ENCODE measurements around the gene CD93. TPM values are rescaled to one million over a fixed set of nuclear protein-coding genes. Genes with fewer than 3 reads are reported as not detected.
A peak's percentile ranks its signal among the peaks of the same experiment; 100 is the strongest.

CD93 gene
- total and polyA plus RNA-seq, 8 donors, result 2.9 to 63.5 (median 6.7) TPM

GRCh38 chr20:23061734-23062561 is 24.2 kb downstream of the CD93 start:
- intact Hi-C loops (cut with DNase I; ENCODE audit: low total_unique reads), result loop anchor here (10.0 kb wide), 1 partner anchor 367 kb away; no protein-coding TSS in a partner anchor
- Histone ChIP-seq H3K27me3 (no peaks in the 10 kb centered on the region), H3K27ac (peak overlapping the region in 4 of 5 donors; percentile 41 to 76 (median 61)), H3K4me1 (peaks cover 14 to 31% (median 22%) of the 10 kb centered on the region in 4 donors), H3K36me3 (no peaks in the 10 kb centered on the region), H3K4me3 (no peak overlapping the region), H3K9me3 (no peaks in the 10 kb centered on the region)
- DNase-seq, result peak in 1 of 2 donors; percentile 84
- 20 to 34% (median 25%) methylated on average over 8 of the region's 8 CpGs for WGBS, 5 donors
- TF ChIP-seq EP300 (IDR thresholded peaks at IDR 0.05) (no peak), CTCF (IDR thresholded peaks at IDR 0.05) (peak in 3 of 7 experiments; percentile 13 to 43 (median 41)), POLR2A (IDR thresholded peaks at IDR 0.05) (no peak), POLR2AphosphoS5 (IDR thresholded peaks at IDR 0.05) (peak in 2 of 3 donors; percentile 11 to 14)

DNA sequence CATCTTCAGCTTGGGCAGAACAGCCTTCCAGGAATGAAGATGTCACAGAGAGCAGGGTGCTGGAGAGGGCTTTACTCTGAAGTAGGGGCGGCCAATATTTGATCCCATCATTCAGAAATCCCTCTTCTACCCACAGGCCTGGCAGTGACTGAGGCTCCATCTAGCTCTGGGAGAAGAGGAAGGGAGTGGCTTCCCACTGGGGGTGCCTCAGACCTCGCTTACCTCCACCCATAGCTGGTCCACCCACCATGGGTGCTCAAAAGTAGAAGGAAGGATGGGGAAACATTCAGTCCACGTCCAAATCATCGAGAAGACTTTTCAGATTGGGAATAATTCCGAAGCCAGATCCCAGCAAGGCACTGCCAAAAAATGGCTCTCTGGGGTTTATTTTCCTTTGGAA is 24.9 kb downstream of the CD93 start:
- no peaks in the 10 kb centered on the region for H3K27me3 ChIP-seq
- intact Hi-C loops (cut with DNase I; ENCODE audit: low total_unique reads), result loop anchor here (10.0 kb wide), 1 partner anchor 366 kb away; no protein-coding TSS in a partner anchor
- peak overlapping the region; percentile 28 to 76 (median 53) for H3K27ac ChIP-seq
- whole genome bisulfite sequencing, 5 donors, result 55 to 80% (median 77%) methylated on average over 5 of the region's 5 CpGs
- H3K4me3 ChIP-seq, result no peak overlapping the region
- TF ChIP-seq CTCF (IDR thresholded peaks at IDR 0.05), result no peak
- no peak for TF ChIP-seq EP300 (IDR thresholded peaks at IDR 0.05)
- TF ChIP-seq POLR2A (IDR thresholded peaks at IDR 0.05), result no peak
- TF ChIP-seq POLR2AphosphoS5 (IDR thresholded peaks at IDR 0.05), result no peak
- H3K36me3 ChIP-seq, result no peaks in the 10 kb centered on the region
- H3K4me1 ChIP-seq, result peaks cover 14 to 31% (median 22%) of the 10 kb centered on the region in 4 donors
- DNase-seq, result no peak
- no peaks in the 10 kb centered on the region for H3K9me3 ChIP-seq

GRCh38 chr20:23060629-23061028 is 25.5 kb downstream of the CD93 start:
- Histone ChIP-seq H3K27me3 (no peaks in the 10 kb centered on the region), H3K36me3 (no peaks in the 10 kb centered on the region), H3K9me3 (no peaks in the 10 kb centered on the region), H3K27ac (peak overlapping the region in 2 of 5 donors; percentile 69 to 76), H3K4me1 (peaks cover 14 to 31% (median 22%) of the 10 kb centered on the region in 4 donors), H3K4me3 (no peak overlapping the region)
- TF ChIP-seq CTCF (IDR thresholded peaks at IDR 0.05) (no peak), POLR2AphosphoS5 (IDR thresholded peaks at IDR 0.05) (no peak), EP300 (IDR thresholded peaks at IDR 0.05) (no peak), POLR2A (IDR thresholded peaks at IDR 0.05) (no peak)
- DNase-seq, result no peak
- intact Hi-C loops (cut with DNase I; ENCODE audit: low total_unique reads), result loop anchor here (10.0 kb wide), 1 partner anchor 366 kb away; no protein-coding TSS in a partner anchor
- 67 to 79% (median 73%) methylated on average over 4 of the region's 4 CpGs for WGBS, 5 donors

DNA sequence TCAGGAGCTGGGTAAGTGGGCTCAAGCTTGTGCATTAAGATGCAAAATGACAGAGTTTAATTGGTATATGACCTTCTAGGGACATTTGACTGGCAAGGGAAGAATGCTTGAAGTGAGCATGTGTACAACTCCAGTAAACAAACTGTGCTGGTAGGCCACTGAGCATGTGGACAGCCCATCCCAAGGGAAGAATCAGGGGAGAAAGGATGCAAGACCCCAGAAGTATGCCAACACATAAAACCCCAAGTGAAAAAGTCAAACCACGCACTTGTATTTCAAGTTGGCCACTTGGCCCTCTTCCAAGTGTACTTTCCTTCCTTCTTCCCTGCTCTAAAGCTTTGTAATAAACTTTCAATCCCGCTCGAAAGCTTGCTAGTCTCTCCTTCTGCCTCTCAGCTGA is 26.3 kb downstream of the CD93 start:
- no peaks in the 10 kb centered on the region for H3K36me3 ChIP-seq
- H3K9me3 ChIP-seq, result no peaks in the 10 kb centered on the region
- peak in 1 of 2 donors; percentile 55 for DNase-seq
- no peaks in the 10 kb centered on the region for H3K27me3 ChIP-seq
- no peak overlapping the region for H3K27ac ChIP-seq
- H3K4me3 ChIP-seq, result no peak overlapping the region
- no peak for TF ChIP-seq POLR2AphosphoS5 (IDR thresholded peaks at IDR 0.05)
- no peak for TF ChIP-seq POLR2A (IDR thresholded peaks at IDR 0.05)
- TF ChIP-seq CTCF (IDR thresholded peaks at IDR 0.05), result no peak
- TF ChIP-seq EP300 (IDR thresholded peaks at IDR 0.05), result no peak
- WGBS, 5 donors, result 18 to 29% (median 20%) methylated on average over 3 of the region's 3 CpGs
- peaks cover 14 to 31% (median 22%) of the 10 kb centered on the region in 4 donors for H3K4me1 ChIP-seq
- intact Hi-C loops (cut with DNase I; ENCODE audit: low total_unique reads), result loop anchor here (10.0 kb wide), 1 partner anchor 365 kb away; no protein-coding TSS in a partner anchor
